Stimulated activated CD4-positive, alpha-beta T cell treated with anti-CD3 and anti-CD28 coated beads, Interleukin-4, amount 100 ng/mL, for 4 hours (primary cell): Measurements from ENCODE around the gene AHNAK.
"Not testable (repeated sequence)": the region's sequence is repeated elsewhere in the genome, so short reads cannot be mapped to it uniquely, and the experiment has no call there.

Source experiments
- DNase-seq, 2 experiments: peaks; one replicate each; pipeline ENCODE4 v3.0.0-alpha.2; 2020

AHNAK gene

DNA sequence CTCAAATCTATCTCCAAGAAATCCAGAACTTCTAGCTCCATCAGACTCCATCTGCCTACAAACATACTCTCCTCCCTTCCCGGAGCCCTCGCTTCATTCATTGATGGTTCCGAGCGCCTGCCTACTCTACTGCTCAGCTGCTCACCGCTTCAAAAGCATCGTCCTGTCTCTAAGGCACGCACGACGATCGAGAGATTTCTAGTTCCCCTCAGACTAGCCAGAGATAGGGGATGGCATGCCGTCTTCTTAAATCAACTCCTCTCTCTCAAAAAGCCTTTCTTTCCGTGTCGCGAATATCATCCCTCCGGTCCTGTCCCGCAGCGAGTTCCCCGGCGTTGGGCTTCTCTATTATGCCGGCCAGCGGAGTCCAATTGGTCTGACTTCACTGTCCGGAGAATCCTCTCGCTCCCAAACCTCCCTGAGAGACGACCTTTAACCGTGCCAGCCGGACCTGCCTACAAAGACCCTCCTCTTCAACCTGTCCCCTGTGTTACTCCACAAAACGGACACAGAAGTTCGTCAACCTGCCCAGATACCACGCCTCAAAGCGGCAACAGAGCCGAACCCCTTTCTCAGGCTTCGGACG, 26.5 kb upstream of the AHNAK start:
- no peak for DNase-seq

- DNase-seq: no peak
Observed at GRCh38 chr11:62572431-62572830, 25.8 kb upstream of the AHNAK start.

GRCh38 chr11:62571493-62571892, 24.9 kb upstream of the AHNAK start:
- not testable (repeated sequence) for DNase-seq

GRCh38 chr11:62570903-62571302, 24.3 kb upstream of the AHNAK start:
- DNase-seq: not testable (repeated sequence)

DNA sequence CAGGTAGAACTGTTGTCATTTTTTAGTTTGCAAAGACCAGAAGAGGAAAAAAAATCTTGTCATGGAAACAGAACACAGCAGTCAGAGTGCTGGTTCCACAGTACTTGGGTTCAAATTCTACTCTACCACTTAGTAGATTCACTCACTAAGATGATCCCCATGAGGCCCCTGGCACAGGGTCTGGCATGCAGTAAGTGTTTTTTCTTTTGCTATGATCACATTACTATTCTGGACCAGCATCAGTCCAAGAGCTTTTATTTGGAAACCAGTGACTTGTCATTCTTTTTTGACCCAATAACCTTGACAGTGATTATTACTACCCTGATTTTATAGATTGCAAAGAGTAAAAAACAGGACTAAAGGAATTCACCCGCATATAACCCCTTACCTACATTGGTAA, 23.0 kb upstream of the AHNAK start:
- no peak for DNase-seq

DNA sequence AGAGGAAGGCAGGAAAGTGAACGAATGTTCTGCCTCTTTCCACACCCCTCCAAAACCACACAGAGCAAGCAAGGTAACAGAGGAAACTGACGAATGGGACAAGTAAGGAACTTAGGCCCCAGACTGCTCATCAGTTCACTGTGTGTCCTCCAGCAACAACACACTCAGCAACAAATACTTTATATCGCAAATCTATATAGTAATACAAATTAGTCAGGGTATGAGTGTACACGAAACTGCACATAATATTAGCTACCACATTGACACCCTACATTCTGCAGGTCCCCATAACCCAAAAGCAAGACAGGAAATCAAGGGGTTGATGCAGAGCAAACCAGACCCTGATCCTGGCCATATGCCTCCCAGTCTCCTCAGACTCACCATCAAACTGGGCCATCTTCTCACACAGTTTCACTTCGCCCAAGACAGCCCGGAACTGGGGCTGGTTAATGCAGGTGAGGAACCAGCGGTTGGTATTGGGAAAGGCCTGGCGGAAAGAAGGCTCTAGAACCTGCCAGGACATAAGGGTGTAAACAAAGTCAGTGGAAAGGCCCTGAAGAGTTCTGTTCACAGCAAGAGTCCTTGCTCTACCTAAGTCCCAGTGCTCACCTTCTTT, 20.5 kb upstream of the AHNAK start:
- DNase-seq: no peak

DNA sequence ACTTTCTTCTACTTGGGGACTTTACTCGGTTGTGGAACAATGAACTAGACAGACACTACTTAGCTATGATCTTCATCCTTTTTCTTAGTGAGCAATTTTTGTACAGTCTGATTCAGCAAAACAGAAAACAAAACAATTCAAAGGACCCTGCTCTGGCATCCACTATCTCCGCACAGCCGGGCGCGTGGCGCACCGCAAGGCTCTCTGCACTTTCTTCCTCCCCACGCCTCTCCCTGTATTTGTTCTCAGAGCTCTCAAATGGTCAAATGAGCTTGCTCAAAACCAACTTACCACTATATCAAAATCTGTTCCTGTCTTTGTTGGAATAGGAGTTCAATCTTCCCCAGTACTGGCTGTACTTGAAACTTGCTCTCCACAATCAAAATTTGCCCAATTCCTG, 19.6 kb upstream of the AHNAK start:
- DNase-seq: no peak

GRCh38 chr11:62565100-62565802, 18.6 kb upstream of the AHNAK start:
- DNase-seq: no peak

DNA sequence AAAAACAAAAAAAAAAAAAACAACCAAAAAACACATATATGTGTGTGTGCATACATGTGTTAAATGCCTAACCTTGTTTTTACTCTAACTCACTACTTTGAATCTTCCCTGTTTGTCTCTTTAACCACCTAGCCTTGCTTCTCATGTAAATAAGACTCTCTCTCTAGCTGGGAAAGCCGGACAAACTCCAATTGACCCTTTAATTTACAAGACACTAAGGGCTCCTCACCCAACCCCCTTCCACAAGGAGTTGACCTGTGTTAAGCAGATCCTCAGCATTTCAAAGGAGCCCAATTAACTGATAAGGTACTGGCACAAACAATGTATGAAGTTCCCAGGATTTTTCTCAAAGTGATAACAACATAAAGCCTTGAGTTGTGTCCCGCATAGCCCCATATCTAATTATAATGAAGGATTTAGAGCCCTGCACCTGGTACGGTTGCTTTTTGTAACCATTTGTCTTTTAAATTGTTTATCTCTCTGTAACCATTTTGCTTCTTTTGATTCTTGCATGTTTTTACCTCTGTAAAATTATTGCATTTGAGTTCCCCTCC, 15.1 kb upstream of the AHNAK start:
- not testable (repeated sequence) for DNase-seq

DNA sequence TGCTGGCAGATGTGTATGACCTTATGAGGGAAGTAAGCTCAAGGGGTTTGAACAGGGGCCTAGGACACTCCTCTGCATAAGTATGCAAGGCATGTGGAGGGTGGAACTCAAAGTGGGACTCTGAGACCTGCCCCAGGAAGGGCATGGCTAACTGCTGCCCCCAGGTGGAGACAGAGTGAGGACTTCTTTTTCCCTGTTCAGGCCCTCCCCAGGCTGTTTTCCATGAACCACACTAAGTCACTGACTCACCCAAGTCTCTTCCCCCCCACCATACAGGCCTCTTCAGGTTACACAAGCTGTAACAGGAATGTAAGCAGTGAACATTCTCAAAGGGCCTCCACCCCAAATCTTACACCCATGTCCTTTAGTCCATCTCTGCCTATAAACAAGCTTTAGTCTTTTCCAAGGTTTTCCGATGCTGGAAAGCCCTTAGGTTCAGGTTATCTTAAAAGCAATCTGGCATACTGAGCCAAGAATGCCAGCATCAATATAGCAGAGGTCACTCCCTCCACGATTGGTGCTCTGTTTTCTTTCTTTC, 14.0 kb upstream of the AHNAK start:
- peak; percentile 62 to 84 for DNase-seq

DNA sequence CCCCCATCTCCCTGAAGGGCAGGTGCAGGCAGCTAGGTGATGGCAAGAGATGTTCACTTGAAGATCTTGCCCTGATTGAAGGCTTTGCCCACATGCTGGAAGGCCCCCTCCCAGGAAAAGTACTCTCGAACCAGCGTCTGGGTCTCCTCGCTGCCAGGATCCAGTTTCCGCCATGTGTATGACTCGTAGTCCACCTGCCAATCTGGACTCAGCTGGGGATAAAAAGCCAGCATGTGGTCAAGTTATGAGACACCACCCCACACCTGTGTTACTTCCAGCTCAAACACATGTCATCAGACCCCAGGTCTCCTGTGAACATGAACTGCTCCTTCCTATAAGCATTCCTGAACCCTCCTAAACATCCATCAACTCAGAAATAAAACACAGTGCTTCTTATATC, 13.0 kb upstream of the AHNAK start:
- not testable (repeated sequence) for DNase-seq

DNA sequence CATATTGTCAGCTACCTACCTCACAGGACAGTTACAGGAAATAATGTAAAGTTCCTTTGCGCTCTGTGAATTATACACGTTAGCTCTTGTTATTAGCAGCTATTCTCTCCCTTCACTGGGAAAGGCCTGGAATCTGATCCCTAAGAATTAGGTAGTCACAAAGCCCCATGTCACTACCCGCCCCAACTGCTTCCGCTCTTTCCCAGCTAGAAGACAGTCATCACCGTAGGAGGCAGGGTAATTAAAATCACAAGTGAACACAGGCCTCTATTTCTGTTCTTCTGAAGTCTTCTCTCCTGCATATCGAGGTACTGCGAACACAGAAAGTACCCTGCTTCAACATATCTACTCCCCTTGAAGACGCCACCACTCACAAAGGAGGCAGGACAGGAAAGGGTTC, 12.6 kb upstream of the AHNAK start:
- no peak for DNase-seq

GRCh38 chr11:62558669-62559068, 12.1 kb upstream of the AHNAK start:
- DNase-seq: no peak

- DNase-seq: peak in 1 of 2 experiments; percentile 18
Observed at GRCh38 chr11:62556875-62557631, 10.4 kb upstream of the AHNAK start.

DNA sequence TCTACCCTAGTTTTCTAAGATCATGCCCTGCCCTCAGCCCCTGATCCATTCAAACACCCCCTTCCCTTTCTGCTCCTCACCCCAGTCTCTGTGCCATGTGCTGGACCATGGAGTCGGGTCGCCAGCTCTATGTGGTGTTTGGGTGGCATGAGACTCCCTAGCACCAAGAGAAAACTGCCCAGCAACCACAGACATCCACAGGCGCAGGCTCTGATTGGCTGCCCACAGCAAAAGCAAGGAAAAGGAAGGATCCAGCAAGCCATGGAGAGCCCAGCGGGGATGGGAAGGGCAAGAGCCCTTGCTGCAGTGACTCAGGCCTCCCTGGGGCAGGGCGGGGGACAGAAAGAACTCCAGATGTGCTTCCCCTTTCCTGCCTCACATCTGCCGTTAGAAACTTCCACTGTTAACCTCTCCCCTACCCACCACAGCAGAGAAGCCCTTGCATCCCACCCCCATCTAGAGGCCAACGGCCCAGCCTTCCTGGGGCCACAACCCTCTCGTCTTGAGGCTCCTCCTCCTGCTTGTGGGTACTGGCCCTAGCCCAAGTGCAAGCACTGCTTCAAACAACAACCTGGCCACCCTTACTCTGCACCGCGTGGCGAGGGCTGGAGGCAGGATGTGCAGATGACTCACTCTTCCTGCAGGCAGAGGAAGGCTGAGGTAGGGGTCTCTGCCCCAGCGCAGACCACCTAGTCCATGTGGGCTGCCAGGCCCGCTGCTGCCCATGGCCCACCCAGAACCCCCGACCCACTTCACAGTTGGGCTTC, 9.7 kb upstream of the AHNAK start:
- peak; percentile 54 to 70 for DNase-seq

DNA sequence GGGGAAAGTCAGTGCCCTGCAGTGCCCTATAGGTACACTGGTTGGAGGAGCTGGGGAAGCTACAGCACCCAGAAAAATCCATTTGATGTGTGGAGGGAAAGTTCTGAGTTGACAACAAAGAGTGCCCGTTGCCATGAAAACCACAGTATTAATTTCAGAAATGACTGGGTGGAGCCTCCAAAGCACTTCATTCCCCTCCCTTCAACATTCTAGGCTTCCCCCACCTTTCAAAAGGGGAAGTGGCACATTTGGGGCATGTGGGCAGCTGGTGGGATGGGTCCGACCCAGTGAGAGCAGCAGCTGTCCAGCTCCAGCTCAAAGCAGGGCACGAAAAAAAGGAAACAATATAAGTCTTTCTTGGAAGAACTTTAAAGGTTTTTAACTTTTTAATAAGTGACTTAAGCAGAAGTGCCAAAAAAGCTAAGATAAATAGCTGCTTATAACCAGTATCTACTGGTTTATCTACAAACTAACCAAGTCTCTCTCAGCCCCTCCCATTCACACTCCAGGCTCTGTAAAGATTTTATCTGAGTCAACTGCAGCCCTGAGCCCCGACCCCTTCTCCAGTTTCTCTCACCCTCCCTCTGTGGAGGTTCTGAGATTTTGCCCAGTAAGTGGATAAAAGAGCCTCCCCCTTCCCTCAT, 9.0 kb upstream of the AHNAK start:
- DNase-seq: peak in 1 of 2 experiments; percentile 44

- DNase-seq: no peak
Observed at GRCh38 chr11:62554387-62555167, 8.0 kb upstream of the AHNAK start.

- DNase-seq: no peak
Observed at GRCh38 chr11:62553839-62554361, 7.3 kb upstream of the AHNAK start.

DNA sequence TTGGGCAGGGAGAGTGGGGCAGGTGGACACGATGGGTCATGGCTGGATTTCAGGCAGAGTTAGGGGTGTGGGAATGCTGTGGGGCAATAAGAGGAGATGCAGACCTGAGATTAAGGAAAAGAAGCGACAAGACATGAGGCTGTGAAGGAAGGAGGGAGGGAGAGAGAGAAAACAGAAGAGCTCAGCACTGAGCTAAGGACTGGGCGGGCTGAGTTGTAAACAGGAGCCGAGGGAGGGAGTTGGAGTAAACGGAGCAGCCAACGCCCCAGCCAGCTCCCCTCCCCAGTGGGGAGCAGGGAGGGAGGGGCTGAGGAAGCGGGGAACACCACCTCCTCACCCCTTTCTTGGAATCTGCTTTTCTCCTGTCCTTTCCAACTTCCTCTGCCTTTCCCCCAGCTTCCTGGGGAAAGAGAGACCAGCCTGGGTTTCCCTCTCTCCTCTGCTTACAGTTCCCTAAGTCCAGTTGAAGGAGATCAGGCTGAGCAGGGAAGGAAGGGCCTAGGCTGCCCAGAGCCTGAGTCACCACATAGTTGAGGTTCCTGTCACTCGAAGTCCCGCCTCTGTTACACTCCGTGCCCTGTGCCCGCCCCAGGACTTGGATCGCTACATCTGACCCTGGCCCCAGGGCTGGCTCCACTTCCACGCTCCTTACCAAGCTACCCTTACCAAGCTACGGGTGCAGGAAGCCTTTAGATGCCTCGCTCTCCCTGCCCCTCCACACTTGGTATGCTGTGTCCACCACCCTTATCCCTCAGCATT, 6.7 kb upstream of the AHNAK start:
- peak in 1 of 2 experiments; percentile 30 for DNase-seq
